Measurements from ENCODE around the gene SCOC.

GRCh38 chr4:140331876-140332275, 41.6 kb upstream of the SCOC start:
- TF ChIP-seq CTCF (IDR thresholded peaks at IDR 0.05) (no peak), POLR2A (IDR thresholded peaks at IDR 0.05; ENCODE audit: low read depth) (no peak)
